Transverse colon (tissue), 4 donors: ENCODE data around the gene LDLRAP1.

ENCODE experiments used
- CTCF ChIP-seq, 5 experiments: fragments of 200-600 bp in 3 of 5; fragments of 450-650 bp in 2 of 5; sonication (generic) in 3 of 5; IDR thresholded peaks; 1 replicate in 2 of 5; 2 replicates in 3 of 5; pipeline ENCODE4 v1.5.1; 2016 to 2017; ENCODE audit warnings: antibody characterized with exemption in 5 of 5, inconsistent platforms in 3 of 5, mild to moderate bottlenecking in 2 of 5, moderate library complexity in 1 of 5
- POLR2AphosphoS5 ChIP-seq, 3 donors: sonication (generic); formaldehyde crosslinking; IDR thresholded peaks; one replicate each; pipeline ENCODE4 v1.6.1; 2016; ENCODE audit warnings: antibody characterized with exemption in 3 of 3

GRCh38 chr1:25550155-25550506, 6.7 kb downstream of the LDLRAP1 start:
- TF ChIP-seq CTCF (IDR thresholded peaks at IDR 0.05) (no peak), POLR2AphosphoS5 (IDR thresholded peaks at IDR 0.05) (no peak)
